Gastroesophageal sphincter (tissue), 3 donors: ENCODE results near the gene PARD3.

Experiments used
- CTCF ChIP-seq, 4 experiments: fragments of 200-600 bp in 2 of 4; fragments of 450-650 bp in 2 of 4; sonication (generic) in 1 of 4; IDR thresholded peaks; one replicate each; pipeline ENCODE4 v1.5.1; 2017 to 2019; ENCODE audit warnings: antibody characterized with exemption in 4 of 4, mild to moderate bottlenecking in 2 of 4, moderate library complexity in 2 of 4
- EP300 ChIP-seq: sonication (generic); formaldehyde crosslinking; IDR thresholded peaks from one replicate; pipeline ENCODE4 v1.6.1; 2017; ENCODE audit warnings: antibody characterized with exemption, mild to moderate bottlenecking
- POLR2A ChIP-seq, 2 donors: fragments of 450-650 bp; IDR thresholded peaks; one replicate each; pipeline ENCODE4 v1.6.1; 2017; ENCODE audit warnings: antibody characterized with exemption in 2 of 2, mild to moderate bottlenecking in 2 of 2, moderate library complexity in 1 of 2
- POLR2AphosphoS5 ChIP-seq: sonication (generic); formaldehyde crosslinking; IDR thresholded peaks from one replicate; pipeline ENCODE4 v1.6.1; 2017; ENCODE audit warnings: antibody characterized with exemption

DNA sequence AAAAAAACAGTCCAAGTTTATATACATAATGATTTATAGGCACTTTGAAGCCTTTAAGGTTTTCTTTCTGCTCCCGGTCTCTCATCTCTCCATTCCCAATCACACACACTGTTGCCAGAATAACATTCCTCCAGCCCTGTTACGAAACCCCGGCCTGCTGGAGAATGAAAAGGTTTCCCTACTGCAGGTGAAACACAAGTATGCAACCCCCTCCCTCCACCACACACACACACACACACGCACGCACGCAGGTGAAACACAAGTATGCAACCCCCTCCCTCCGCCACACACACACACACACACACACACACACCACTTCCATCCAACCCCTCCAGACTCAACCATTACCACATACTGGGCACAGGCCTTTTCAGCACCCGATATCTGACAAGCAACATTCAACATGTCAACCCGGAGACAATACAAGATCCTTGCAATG, 87.5 kb downstream of the PARD3 start:
- TF ChIP-seq CTCF (IDR thresholded peaks at IDR 0.05) (no peak), POLR2A (IDR thresholded peaks at IDR 0.05) (no peak), POLR2AphosphoS5 (no peak), EP300 (no peak)
